Epidermal melanocyte (primary cell): Measurements from ENCODE around the gene ARID5B.

Experiments used
- DNase-seq: peaks from one replicate; pipeline ENCODE4 v3.0.0; 2011; ENCODE audit warnings: low spot score; ENCODE audit not compliant: insufficient read length

The ARID5B gene

DNA sequence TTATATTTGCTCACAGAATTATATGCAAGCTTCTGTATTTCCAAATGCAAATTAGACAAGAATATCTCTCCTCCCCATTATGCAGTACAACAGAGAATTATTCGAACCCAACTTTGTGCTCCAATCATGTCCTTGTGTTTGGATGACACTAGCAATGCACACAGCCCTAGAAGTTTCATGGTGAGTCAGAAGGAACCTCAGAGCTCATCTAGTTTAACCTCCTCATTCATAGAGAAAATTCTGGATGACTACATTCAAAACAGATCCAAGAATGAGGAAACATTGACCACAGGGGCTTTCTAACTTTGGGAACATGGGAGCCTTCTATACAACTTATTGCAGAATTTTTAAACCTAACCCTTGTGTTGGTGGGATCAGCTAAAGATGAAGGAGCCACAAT is 12.8 kb upstream of the ARID5B start:
- DNase-seq, result no peak

DNA sequence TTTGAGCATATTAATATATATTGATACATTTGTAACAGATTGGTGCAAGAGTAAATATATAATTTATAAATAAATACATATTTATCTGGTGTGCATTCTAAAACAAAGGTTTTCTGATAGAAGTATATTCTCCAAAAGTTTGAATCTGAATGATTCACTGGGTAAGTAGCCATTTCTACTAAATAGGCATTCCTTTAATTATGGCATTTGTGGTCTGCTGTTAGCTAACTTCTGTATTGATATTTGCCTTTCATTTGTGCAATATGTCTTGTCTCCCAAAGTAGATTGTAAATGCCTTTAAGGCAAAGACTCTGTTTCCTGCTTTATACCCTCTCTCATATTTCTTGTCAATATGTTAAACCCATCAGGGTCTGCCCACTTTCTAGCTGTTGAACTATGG is 11.1 kb upstream of the ARID5B start:
- no peak for DNase-seq

GRCh38 chr10:61890881-61891409 is 10.6 kb upstream of the ARID5B start:
- no peak for DNase-seq

DNA sequence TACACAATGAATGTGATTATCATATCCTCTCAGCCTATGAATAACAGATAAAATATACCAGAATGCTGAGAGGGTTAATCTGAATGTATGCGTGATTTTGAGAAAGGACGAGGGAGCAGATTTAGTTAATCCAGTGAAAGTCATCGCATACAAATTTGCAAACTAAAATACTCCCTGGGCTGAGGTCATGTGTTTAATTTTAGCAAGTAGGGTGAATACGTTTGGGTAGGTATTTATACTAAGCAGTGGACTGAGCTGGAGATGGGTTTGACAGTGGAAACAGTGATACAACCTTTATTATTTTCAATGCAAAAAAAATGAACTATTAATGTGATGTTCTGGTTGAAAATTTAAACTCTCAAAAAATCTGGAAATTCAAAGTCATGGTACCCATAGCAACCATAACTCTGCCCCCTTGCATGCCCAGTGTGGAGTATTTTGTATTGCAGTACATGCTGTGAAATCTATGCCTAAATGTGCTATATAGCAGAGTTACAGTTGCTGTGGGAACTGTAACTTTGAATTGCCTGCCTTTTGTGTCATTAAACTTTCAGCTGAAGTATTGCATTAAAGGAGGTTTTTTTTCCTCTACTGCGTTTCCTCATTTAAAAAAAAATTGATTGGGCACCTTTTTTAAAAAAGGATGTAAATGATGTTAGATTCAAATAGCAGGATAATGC is 9.5 kb upstream of the ARID5B start:
- no peak for DNase-seq

DNA sequence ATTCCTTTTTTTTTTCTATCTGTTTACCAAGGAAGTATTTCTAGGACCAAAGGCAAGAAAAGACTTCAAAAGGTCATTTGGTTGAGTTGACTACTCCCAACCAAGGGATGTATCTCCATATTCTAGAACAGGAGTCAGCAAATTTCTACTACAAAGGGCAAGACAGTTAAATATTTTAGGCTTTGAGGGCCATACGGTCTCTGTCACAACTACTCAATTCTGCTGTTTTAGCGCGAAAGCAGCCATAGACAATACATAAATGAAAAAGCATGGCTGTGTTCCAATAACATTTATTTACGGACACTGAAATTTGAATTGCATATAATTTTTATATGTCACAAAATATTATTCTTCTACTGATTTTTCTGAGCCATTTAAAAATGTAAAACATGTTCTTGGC is 8.5 kb upstream of the ARID5B start:
- no peak for DNase-seq

- DNase-seq, result no peak
Observed at GRCh38 chr10:61894133-61894532, 7.4 kb upstream of the ARID5B start.

GRCh38 chr10:61895898-61896600 is 5.5 kb upstream of the ARID5B start:
- DNase-seq, result no peak

- peak; percentile 69 for DNase-seq
Observed at GRCh38 chr10:61896854-61897661, 4.4 kb upstream of the ARID5B start.

- no peak for DNase-seq
Observed at GRCh38 chr10:61897671-61898434, 3.6 kb upstream of the ARID5B start.

DNA sequence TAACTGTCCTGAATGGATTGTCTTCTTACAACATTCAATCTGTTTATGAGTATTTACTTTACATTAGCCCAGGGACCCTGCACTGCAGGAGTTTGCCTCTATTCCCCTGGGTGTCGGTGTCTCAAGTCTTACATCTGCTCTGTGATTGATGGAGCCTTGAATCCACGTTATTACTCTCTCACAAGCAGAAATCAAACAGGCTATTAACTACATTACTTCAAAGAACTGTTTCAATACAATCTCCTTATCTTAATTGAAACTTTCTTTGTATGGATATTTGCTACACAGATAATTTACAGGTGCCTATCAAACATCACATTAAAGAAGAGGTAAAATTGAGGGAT is 3.1 kb upstream of the ARID5B start:
- no peak for DNase-seq

GRCh38 chr10:61899069-61899531 is 2.4 kb upstream of the ARID5B start:
- DNase-seq, result no peak

DNA sequence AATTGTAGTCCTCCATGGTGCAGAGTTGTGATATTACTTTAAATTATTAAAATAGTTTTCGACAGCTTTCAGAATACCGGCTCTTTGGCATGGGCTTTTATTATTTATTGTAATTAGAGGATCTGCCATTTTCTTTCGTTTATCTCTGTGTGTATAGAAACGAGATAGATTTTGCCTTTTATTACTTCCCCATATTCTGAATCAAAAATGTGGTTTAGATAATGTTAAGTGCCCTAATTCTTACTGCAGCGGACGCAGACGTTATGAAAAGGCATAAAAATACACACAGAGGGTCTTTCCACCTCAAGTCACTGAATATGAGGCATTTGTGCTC is 1.9 kb upstream of the ARID5B start:
- no peak for DNase-seq

DNA sequence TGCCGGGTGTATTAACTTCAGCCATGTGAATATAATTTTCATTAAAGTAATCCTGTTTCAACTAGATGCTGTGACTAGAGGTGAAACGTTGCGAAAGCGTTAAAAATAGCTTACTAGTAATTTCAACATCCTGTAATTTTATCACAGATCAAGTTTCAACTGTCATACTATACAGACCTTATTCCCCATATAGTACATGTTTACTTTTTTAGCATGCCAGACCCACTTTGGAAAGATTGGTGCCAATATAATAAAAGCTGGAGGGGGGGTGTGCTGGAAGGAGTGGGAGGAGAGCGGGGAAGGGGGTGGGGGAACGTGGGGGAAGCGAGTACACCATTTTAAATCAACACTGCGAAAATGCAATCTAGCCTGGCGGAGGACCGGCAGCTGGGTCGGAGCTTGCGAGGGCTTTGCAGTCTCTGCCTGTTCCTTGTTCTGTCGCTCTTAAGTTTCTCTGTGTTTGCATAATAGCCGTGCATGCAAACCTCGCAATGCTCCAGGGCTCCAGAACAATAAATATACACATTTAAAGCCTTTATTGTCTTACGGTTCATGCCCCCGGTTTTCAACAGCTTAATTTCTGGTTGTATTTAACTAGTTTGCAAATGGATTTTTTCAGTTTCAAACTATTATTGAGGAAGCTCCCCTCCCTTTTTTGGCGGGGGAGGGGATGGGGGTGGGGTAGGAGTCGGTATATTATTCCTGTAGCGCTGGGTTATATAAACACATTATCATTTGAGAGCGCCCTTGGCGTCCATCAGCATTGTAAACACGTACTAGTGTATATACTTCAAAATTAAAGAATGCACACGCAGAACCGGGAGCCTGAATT is 1.3 kb upstream of the ARID5B start:
- DNase-seq, result no peak

- DNase-seq, result no peak
Observed at GRCh38 chr10:61901829-61902444, 438 bp downstream of the ARID5B start.

DNA sequence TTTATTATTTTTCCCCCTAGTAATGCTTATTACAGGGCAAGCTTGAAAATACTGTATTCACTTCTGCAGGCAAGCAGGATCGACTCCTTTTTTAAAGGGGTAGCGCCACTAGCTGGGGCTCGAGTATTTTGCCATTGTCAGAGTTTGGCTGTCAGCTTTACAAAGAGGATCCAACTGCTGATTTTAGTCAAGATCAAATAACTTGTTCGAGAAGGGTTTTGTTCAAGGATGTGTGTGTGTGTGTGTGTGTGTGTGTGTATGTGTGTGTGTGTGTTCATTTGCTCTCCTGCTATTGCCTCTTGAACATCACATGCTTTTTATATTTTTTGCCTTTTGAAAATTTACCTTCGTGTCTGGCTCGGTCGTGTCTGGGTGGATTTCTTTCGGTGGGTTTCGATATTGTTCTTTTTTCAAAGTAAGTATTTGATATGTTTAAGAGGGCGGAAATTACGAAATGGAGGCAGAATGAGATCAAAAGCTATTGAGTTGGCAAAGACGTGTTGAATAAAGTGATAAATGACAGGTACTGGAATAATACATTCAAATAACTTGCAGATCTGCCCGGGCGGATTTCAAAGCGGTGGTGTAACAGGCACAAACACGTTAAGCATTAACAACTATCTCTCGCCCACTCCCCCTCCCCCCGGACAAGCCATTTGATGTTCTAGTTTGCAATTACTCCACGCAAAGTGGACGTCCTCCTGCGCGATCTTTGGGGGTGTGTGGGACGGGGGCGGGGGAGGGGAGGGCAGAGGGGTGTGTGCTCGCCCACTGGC is 1.1 kb downstream of the ARID5B start:
- DNase-seq, result no peak

GRCh38 chr10:61903221-61903927 is 1.9 kb downstream of the ARID5B start:
- no peak for DNase-seq

GRCh38 chr10:61903928-61904344 is 2.4 kb downstream of the ARID5B start:
- no peak for DNase-seq
